Activated CD4-positive, alpha-beta T cell treated with anti-CD3 and anti-CD28 coated beads, Interleukin-2, amount 50 U/mL, for 24 hours (primary cell): Measurements from ENCODE around the gene NBL1.

Experiments used
- DNase-seq, 2 donors: peaks; one replicate each; pipeline ENCODE4 v3.0.0-alpha.2; 2020; ENCODE audit warnings: low read depth in 1 of 2, low spot score in 1 of 2

Gene NBL1

DNA sequence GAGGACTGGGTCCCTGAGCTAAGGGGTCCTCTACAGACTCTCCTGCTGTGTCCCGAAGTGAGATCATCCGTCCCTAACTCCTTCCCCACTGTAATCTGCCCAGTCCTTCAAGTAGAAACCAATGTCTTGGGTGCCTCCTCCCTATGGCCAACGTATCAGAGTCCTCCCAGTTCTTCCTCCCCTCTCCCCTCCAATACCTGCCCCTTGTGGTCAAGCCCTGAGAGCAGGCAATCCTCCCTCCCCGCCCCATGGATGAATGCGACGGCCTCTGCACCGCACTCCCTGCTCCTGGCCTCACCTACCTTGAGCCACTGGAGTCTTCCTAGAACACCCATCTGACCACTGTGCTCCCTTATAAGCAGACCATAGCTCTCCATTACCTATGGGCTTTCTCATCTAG is 51.7 kb downstream of the NBL1 start:
- DNase-seq: no peak

DNA sequence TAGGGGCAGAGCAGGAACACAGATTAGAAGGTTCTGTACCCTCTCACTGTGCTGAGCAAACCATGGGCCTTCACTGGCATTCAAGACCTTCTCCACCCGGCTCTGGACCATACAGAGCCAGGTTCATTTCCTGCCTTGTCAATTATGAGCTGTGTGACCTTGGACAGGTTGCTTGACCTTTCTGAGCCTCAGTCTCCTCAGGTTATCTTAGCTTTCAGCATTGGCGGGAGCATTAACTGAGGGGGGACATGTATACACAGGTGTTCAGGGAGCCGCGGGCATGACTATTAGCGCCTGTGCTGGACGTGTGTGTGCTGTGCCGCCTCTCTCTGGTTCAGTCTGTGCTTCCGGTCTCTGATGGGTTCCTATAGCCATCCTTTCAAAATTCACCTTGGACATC is 52.7 kb downstream of the NBL1 start:
- no peak for DNase-seq

DNA sequence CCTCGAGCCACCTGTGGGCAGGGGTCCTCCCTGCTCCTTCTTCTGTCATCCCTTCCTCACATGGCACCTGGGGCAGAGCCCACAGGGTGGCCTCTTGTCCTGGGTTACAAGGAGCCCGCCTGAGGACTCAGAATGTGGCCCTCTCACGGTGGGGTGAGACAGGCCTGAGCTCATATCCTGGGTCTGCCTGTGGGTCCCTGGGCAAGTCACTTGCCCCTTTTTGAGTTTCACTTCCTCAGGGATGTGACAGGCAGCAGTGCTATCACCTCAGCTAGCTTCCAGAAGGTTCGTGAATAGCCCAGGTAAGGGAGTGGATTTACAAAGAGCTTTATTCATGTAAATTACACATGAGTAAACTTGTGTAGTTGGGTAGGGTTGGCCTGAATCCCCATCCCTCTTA is 54.1 kb downstream of the NBL1 start:
- DNase-seq: no peak

DNA sequence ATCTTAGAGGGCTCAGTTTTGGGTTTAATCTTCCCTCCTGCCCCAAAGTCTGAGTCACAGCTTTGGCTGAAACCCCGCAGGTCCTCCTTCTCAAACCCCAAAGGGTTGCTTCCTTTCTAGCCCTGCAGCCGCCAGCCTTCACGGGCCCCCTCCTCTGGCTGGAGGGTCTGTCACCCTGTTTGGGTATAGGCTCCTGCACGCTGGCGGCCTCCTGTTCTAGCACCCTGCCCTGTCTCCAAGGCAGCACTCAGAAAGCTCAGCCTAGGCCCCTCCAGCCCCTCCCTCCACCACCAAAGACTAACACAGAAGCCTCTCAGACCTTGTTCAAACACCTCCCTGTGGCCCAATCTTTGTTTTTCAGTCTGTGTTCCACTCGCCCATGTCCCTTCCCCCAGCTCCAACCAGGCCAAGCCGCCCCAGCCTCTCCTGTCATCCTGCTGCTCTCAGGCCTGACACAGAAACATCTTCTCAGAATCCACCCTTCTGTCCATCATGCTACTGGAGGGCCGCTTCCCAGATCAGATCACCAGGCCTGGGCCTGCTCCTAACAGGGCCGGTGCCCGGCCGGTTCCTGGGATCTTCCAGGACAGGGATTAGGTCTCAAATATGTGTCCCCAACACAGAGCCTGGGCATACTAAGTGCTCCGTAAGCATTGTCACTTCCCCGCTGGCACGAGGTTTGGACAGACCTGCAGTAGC is 56.1 kb downstream of the NBL1 start:
- DNase-seq: no peak

DNA sequence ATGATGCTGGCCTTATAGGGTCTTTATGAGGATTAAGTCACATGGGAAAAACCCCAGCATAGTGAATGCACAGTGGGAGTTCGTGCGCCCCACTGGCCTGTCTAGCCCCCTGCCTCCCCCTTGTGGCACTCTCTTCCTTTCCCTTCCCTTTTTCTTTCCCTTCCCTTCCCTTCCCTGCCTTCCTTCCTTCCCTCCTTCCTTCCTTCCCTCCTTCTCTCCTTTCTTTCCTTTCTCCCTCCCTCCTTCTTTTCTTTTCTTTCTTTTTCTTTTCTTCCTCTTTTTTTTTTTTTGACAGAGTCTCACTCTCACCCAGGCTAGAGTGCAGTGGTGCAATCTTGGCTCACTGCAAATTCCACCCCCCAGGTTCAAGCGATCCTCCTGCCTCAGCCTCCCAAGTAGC is 59.2 kb downstream of the NBL1 start:
- DNase-seq: no peak

DNA sequence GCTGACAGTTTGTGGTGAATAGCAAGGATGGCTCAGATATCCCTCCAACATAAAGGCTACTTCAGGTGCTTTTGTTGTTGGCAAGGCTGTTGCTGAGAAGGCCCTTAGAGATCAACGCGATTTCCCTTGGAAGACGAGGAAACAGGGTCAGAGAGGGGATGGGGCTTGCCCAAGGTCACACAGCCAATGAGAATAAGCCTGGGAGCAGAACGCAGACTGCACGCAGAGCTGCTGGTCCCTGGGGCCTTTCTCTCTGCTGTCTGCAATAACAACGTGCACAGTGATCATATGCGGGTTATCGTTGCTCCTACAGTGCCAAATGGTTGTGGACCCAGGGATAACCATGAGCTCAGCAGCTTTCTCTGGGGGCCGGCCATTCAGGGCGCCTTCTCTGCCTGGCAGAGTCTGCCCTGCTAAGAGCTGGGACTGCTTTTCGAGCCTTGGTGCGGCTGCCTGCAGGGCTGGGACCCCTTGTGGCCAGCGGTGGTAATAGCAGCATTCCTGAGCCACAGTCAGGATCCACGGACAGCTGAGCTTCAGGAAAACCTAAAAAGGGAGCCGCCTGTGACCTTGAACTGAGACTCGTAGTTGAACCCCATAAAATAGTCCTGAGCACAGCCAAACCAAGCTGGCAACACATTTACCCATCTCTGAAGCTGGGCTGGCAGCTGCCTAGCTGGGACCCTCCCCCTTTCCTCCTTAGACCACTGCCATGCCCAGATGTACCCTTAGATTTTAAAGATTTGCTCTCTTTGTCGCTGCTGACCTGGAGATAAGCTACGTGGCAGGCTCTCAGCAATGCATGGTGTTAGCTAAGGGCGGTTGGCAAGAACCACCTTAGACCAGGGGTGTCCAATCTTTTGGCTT is 60.4 kb downstream of the NBL1 start:
- peak; percentile 32 to 33 for DNase-seq

DNA sequence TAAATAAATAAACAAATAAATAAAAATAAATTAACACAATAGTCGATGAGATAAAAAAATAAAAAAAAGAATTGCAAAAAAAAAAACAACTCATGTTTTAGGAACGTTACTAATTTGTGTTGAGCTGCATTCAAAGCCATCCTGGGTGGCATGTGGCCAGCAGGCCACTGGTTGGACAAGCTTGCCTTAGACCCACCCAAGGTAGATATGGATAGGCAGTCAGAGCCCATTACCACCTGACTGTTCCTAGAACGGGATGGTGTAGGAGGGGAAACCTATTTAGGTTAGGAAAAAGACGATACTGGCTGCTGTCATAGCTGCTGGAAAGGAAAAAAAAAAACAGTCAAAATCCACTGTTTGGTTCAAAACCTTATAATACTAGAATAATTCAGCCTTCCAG is 61.4 kb downstream of the NBL1 start:
- no peak for DNase-seq

DNA sequence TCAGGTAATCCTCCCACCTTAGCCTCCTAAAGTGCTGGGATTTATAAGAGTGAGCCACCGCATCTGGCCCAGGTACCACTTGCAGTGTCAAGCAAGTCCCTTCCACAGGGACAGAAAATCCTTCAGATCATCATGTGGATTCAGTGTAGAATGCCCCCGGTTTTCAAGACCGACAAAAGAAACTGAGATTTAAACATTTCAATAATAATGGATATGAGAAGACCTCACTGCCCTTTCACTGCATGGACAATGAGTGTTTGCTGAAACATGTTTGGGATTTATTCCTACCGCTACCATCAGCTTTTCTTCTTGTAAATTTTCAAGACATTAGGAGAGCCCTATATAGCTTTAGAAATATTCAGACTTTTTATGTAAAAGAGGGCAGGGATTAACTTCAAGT is 62.0 kb downstream of the NBL1 start:
- no peak for DNase-seq
